Body of pancreas (tissue), 4 donors: ENCODE results near the gene ZNF780A. TPM values are rescaled to one million over a fixed set of nuclear protein-coding genes. Genes with fewer than 3 reads are reported as not detected.

Experiments used
- ATAC-seq: fragments of 150-250 bp; one replicate; pipeline ENCODE4 v1.9.1; 2016
- DNase-seq, 4 donors: peaks; one replicate each; pipeline ENCODE4 v3.0.0-alpha.2; 2019
- H3K27ac ChIP-seq, 4 donors: fragments of 200-600 bp; sonication (generic); 1 replicate in 3 of 4; 2 replicates in 1 of 4; pipeline versions ENCODE4 v1.5.1 to v1.6.1; 2016 to 2019; ENCODE audit warnings: mild to moderate bottlenecking in 1 of 4, mixed read lengths in 1 of 4, moderate library complexity in 1 of 4
- H3K27me3 ChIP-seq, 2 donors: fragments of 200-600 bp; sonication (generic); one replicate each; pipeline ENCODE4 v1.6.0; 2016; ENCODE audit warnings: mild to moderate bottlenecking in 1 of 2
- H3K36me3 ChIP-seq, 2 donors: fragments of 200-600 bp; sonication (generic); replicated peaks in 1 of 2; 2 replicates each; pipeline ENCODE4 v1.5.1; 2016; ENCODE audit warnings: low read depth in 2 of 2; ENCODE audit not compliant: insufficient read depth in 1 of 2
- H3K4me1 ChIP-seq: fragments of 200-600 bp; sonication (generic); one replicate; pipeline ENCODE4 v1.6.0; 2016
- H3K4me3 ChIP-seq, 2 donors: fragments of 200-600 bp; sonication (generic); 1 replicate in 1 of 2; 2 replicates in 1 of 2; pipeline ENCODE4 v1.5.1; 2016 to 2019
- H3K9me3 ChIP-seq, 3 donors: fragments of 200-600 bp; sonication (generic); 1 replicate in 2 of 3; 2 replicates in 1 of 3; pipeline ENCODE4 v1.5.1; 2016
- POLR2A ChIP-seq, 3 donors: fragments of 450-650 bp; IDR thresholded peaks; one replicate each; pipeline ENCODE4 v1.6.1; 2016; ENCODE audit warnings: antibody characterized with exemption in 3 of 3, mild to moderate bottlenecking in 2 of 3
- WGBS, 2 donors: methylation state at CpG; one replicate each; pipeline ENCODE4 v1.1.5; 2017; 5-methylcytosine and 5-hydroxymethylcytosine counted together
- intact Hi-C: fragments of 100-400 bp; cut with DNase I; formaldehyde crosslinking; loops from one replicate; pipeline ENCODE4 v1.15.1; 2023
- total RNA-seq, 2 donors: library from RNA; depleted of rRNA; stranded (reverse); fragments of >200 nt; gene quantifications; one replicate each; pipeline ENCODE4 v1.1.0, GENCODE V29; 2016
- TF ChIP-seq, protein P1 (sequence below), 7 experiments: fragments of 450-650 bp in 4 of 7; fragments of 200-600 bp in 3 of 7; sonication (generic) in 3 of 7; IDR thresholded peaks; one replicate each; pipeline ENCODE4 v1.5.1; 2016 to 2019; ENCODE audit warnings: antibody characterized with exemption in 7 of 7

Gene ZNF780A
- total RNA-seq, 2 donors from 2014 or later: 3.3 to 18.9 TPM

GRCh38 chr19:40088299-40089047 lies 2.3 kb downstream of the ZNF780A start:
- Histone ChIP-seq H3K36me3 (peaks cover 0 to 4% of the 10 kb centered on the region in 2 donors), H3K4me3 (no peak overlapping the region), H3K4me1 (peaks cover 12% of the 10 kb centered on the region), H3K27ac (no peak overlapping the region), H3K9me3 (no peaks in the 10 kb centered on the region), H3K27me3 (no peaks in the 10 kb centered on the region)
- WGBS, 2 donors: 81 to 88% methylated on average over 5 of the region's 5 CpGs
- ATAC-seq (no peak), DNase-seq (no peak)
- TF ChIP-seq, protein P1, sequence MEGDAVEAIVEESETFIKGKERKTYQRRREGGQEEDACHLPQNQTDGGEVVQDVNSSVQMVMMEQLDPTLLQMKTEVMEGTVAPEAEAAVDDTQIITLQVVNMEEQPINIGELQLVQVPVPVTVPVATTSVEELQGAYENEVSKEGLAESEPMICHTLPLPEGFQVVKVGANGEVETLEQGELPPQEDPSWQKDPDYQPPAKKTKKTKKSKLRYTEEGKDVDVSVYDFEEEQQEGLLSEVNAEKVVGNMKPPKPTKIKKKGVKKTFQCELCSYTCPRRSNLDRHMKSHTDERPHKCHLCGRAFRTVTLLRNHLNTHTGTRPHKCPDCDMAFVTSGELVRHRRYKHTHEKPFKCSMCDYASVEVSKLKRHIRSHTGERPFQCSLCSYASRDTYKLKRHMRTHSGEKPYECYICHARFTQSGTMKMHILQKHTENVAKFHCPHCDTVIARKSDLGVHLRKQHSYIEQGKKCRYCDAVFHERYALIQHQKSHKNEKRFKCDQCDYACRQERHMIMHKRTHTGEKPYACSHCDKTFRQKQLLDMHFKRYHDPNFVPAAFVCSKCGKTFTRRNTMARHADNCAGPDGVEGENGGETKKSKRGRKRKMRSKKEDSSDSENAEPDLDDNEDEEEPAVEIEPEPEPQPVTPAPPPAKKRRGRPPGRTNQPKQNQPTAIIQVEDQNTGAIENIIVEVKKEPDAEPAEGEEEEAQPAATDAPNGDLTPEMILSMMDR (IDR thresholded peaks at IDR 0.05): no peak
- TF ChIP-seq POLR2A (IDR thresholded peaks at IDR 0.05): no peak
- intact Hi-C loops: no loop called here

- DNase-seq (no peak), ATAC-seq (no peak)
- Histone ChIP-seq H3K36me3 (peaks cover 5 to 11% of the 10 kb centered on the region in 2 donors), H3K4me3 (no peak overlapping the region), H3K27me3 (no peaks in the 10 kb centered on the region), H3K4me1 (peaks cover 9% of the 10 kb centered on the region), H3K27ac (no peak overlapping the region), H3K9me3 (no peaks in the 10 kb centered on the region)
- 82 to 91% methylated on average over 4 of the region's 4 CpGs for WGBS, 2 donors
- intact Hi-C loops: no loop called here
- TF ChIP-seq POLR2A (IDR thresholded peaks at IDR 0.05): no peak
- TF ChIP-seq, protein P1 (IDR thresholded peaks at IDR 0.05): no peak
These were observed 5.8 kb downstream of the ZNF780A start for GRCh38 chr19:40084948-40085347.

- TF ChIP-seq POLR2A (IDR thresholded peaks at IDR 0.05): no peak
- TF ChIP-seq, protein P1 (IDR thresholded peaks at IDR 0.05): no peak
- H3K27ac ChIP-seq: no peak overlapping the region
- H3K4me3 ChIP-seq: no peak overlapping the region
- peaks cover 0 to 17% (median 3%) of the 10 kb centered on the region in 3 donors for H3K9me3 ChIP-seq
- peaks cover 8 to 11% of the 10 kb centered on the region in 2 donors for H3K36me3 ChIP-seq
- WGBS, 2 donors: 85 to 100% methylated on average over 1 of the region's 1 CpG
- ATAC-seq (no peak), DNase-seq (no peak)
- no peaks in the 10 kb centered on the region for H3K27me3 ChIP-seq
- intact Hi-C loops: no loop called here
- H3K4me1 ChIP-seq: no peaks in the 10 kb centered on the region
These were observed 9.3 kb downstream of the ZNF780A start for GRCh38 chr19:40081411-40081810.

- Histone ChIP-seq H3K27me3 (no peaks in the 10 kb centered on the region), H3K27ac (no peak overlapping the region), H3K9me3 (peaks cover 0 to 23% (median 3%) of the 10 kb centered on the region in 3 donors), H3K4me3 (no peak overlapping the region), H3K36me3 (peaks cover 18 to 19% of the 10 kb centered on the region in 2 donors), H3K4me1 (no peaks in the 10 kb centered on the region)
- no peak for TF ChIP-seq POLR2A (IDR thresholded peaks at IDR 0.05)
- TF ChIP-seq, protein P1 (IDR thresholded peaks at IDR 0.05): no peak
- 100% methylated on average over 1 of the region's 1 CpG for WGBS, 2 donors
- ATAC-seq (no peak), DNase-seq (no peak)
- intact Hi-C loops: no loop called here
These were observed 10.5 kb downstream of the ZNF780A start for GRCh38 chr19:40080289-40080688.

- DNase-seq (no peak), ATAC-seq (no peak)
- intact Hi-C loops: no loop called here
- H3K4me3 ChIP-seq: no peak overlapping the region
- TF ChIP-seq, protein P1 (IDR thresholded peaks at IDR 0.05): no peak
- no peak for TF ChIP-seq POLR2A (IDR thresholded peaks at IDR 0.05)
- 88 to 96% methylated on average over 1 of the region's 1 CpG for WGBS, 2 donors
- no peaks in the 10 kb centered on the region for H3K4me1 ChIP-seq
- H3K9me3 ChIP-seq: peaks cover 0 to 41% (median 3%) of the 10 kb centered on the region in 3 donors
- no peaks in the 10 kb centered on the region for H3K27me3 ChIP-seq
- H3K27ac ChIP-seq: no peak overlapping the region
- peaks cover 26 to 31% of the 10 kb centered on the region in 2 donors for H3K36me3 ChIP-seq
These were observed 12.4 kb downstream of the ZNF780A start for GRCh38 chr19:40078377-40078776.
